ENCODE measurements around the gene TUSC2. TPM values are rescaled to one million over a fixed set of nuclear protein-coding genes. Genes with fewer than 3 reads are reported as not detected.

The TUSC2 gene
- total and polyA plus RNA-seq, 2 of the 13 experiments (the other 11 are each of a cell fraction or from before 2014, with no cell fraction given): 36.7 to 39.1 TPM

Other genes with a start within 250 kb of the TUSC2 start
- gene RBM5, start 239.3 kb downstream of the TUSC2 start, total RNA-seq (2016; rRNA removed; fragmentation: Illumina TruSeq; extraction: Trizol): 65.0 and 106 TPM in 2 replicates
- gene RBM5, start 239.3 kb downstream of the TUSC2 start, polyA plus RNA-seq (2011; rRNA removed): 204 and 254 TPM in 2 replicates
- 3.6 and 7.6 TPM in 2 replicates for gene SEMA3F, start 172.9 kb downstream of the TUSC2 start, total RNA-seq (2016; rRNA removed; fragmentation: Illumina TruSeq; extraction: Trizol)
- gene SEMA3F, start 172.9 kb downstream of the TUSC2 start, polyA plus RNA-seq (2011; rRNA removed): 14.8 and 17.2 TPM in 2 replicates
- 0.15 TPM in 1 of 2 replicates, not detected in the other for gene GNAT1, start 136.6 kb downstream of the TUSC2 start, total RNA-seq (2016; rRNA removed; fragmentation: Illumina TruSeq; extraction: Trizol)
- 0.03 TPM in 1 of 2 replicates, not detected in the other for gene GNAT1, start 136.6 kb downstream of the TUSC2 start, polyA plus RNA-seq (2011; rRNA removed)
- 14.3 and 29.8 TPM in 2 replicates for gene SLC38A3, start 123.0 kb downstream of the TUSC2 start, total RNA-seq (2016; rRNA removed; fragmentation: Illumina TruSeq; extraction: Trizol)
- gene SLC38A3, start 123.0 kb downstream of the TUSC2 start, polyA plus RNA-seq (2011; rRNA removed): 164 and 247 TPM in 2 replicates
- gene GNAI2, start 92.0 kb downstream of the TUSC2 start, total RNA-seq (2016; rRNA removed; fragmentation: Illumina TruSeq; extraction: Trizol): 34.5 and 51.1 TPM in 2 replicates
- gene GNAI2, start 92.0 kb downstream of the TUSC2 start, polyA plus RNA-seq (2011; rRNA removed): 66.1 and 66.2 TPM in 2 replicates
- 25.6 and 93.2 TPM in 2 replicates for gene SEMA3B, start 59.1 kb downstream of the TUSC2 start, total RNA-seq (2016; rRNA removed; fragmentation: Illumina TruSeq; extraction: Trizol)
- 158 and 173 TPM in 2 replicates for gene SEMA3B, start 59.1 kb downstream of the TUSC2 start, polyA plus RNA-seq (2011; rRNA removed)
- 0.07 TPM in 1 of 2 replicates, not detected in the other for gene LSMEM2, start 49.1 kb downstream of the TUSC2 start, total RNA-seq (2016; rRNA removed; fragmentation: Illumina TruSeq; extraction: Trizol)
- 0.41 and 0.44 TPM in 2 replicates for gene LSMEM2, start 49.1 kb downstream of the TUSC2 start, polyA plus RNA-seq (2011; rRNA removed)
- 81.4 and 96.1 TPM in 2 replicates for gene IFRD2, start 35.8 kb downstream of the TUSC2 start, total RNA-seq (2016; rRNA removed; fragmentation: Illumina TruSeq; extraction: Trizol)
- 32.8 and 43.1 TPM in 2 replicates for gene IFRD2, start 35.8 kb downstream of the TUSC2 start, polyA plus RNA-seq (2011; rRNA removed)
- gene HYAL3, start 28.8 kb downstream of the TUSC2 start, total RNA-seq (2016; rRNA removed; fragmentation: Illumina TruSeq; extraction: Trizol): 5.5 and 5.9 TPM in 2 replicates
- gene HYAL3, start 28.8 kb downstream of the TUSC2 start, polyA plus RNA-seq (2011; rRNA removed): 10.4 and 12.9 TPM in 2 replicates
- gene NAA80, start 28.8 kb downstream of the TUSC2 start, total RNA-seq (2016; rRNA removed; fragmentation: Illumina TruSeq; extraction: Trizol): 1.5 and 3.4 TPM in 2 replicates
- 8.7 and 13.1 TPM in 2 replicates for gene NAA80, start 28.8 kb downstream of the TUSC2 start, polyA plus RNA-seq (2011; rRNA removed)
- gene HYAL1, start 24.6 kb downstream of the TUSC2 start, total RNA-seq (2016; rRNA removed; fragmentation: Illumina TruSeq; extraction: Trizol): 50.5 and 76.5 TPM in 2 replicates
- 193 and 218 TPM in 2 replicates for gene HYAL1, start 24.6 kb downstream of the TUSC2 start, polyA plus RNA-seq (2011; rRNA removed)
- 40.9 and 76.2 TPM in 2 replicates for gene HYAL2, start 5.5 kb downstream of the TUSC2 start, total RNA-seq (2016; rRNA removed; fragmentation: Illumina TruSeq; extraction: Trizol)
- gene HYAL2, start 5.5 kb downstream of the TUSC2 start, polyA plus RNA-seq (2011; rRNA removed): 102 and 144 TPM in 2 replicates
- 7.7 and 10.2 TPM in 2 replicates for gene RASSF1, start 12.6 kb upstream of the TUSC2 start, total RNA-seq (2016; rRNA removed; fragmentation: Illumina TruSeq; extraction: Trizol)
- 27.5 and 28.6 TPM in 2 replicates for gene RASSF1, start 12.6 kb upstream of the TUSC2 start, polyA plus RNA-seq (2011; rRNA removed)
- gene ZMYND10, start 17.5 kb upstream of the TUSC2 start, total RNA-seq (2016; rRNA removed; fragmentation: Illumina TruSeq; extraction: Trizol): 0.49 and 0.60 TPM in 2 replicates
- 0.74 and 1.8 TPM in 2 replicates for gene ZMYND10, start 17.5 kb upstream of the TUSC2 start, polyA plus RNA-seq (2011; rRNA removed)
- gene NPRL2, start 22.6 kb upstream of the TUSC2 start, total RNA-seq (2016; rRNA removed; fragmentation: Illumina TruSeq; extraction: Trizol): 25.3 and 30.6 TPM in 2 replicates
- 51.4 and 52.7 TPM in 2 replicates for gene NPRL2, start 22.6 kb upstream of the TUSC2 start, polyA plus RNA-seq (2011; rRNA removed)
- gene CYB561D2, start 22.6 kb upstream of the TUSC2 start, total RNA-seq (2016; rRNA removed; fragmentation: Illumina TruSeq; extraction: Trizol): 9.1 and 17.2 TPM in 2 replicates
- gene CYB561D2, start 22.6 kb upstream of the TUSC2 start, polyA plus RNA-seq (2011; rRNA removed): 11.1 and 13.0 TPM in 2 replicates
- gene TMEM115, start 31.3 kb upstream of the TUSC2 start, total RNA-seq (2016; rRNA removed; fragmentation: Illumina TruSeq; extraction: Trizol): 15.2 and 30.7 TPM in 2 replicates
- 22.1 and 31.0 TPM in 2 replicates for gene TMEM115, start 31.3 kb upstream of the TUSC2 start, polyA plus RNA-seq (2011; rRNA removed)
- gene CACNA2D2, start 175.4 kb upstream of the TUSC2 start, total RNA-seq (2016; rRNA removed; fragmentation: Illumina TruSeq; extraction: Trizol): not detected in 2 replicates
- gene CACNA2D2, start 175.4 kb upstream of the TUSC2 start, polyA plus RNA-seq (2011; rRNA removed): not detected in 2 replicates
- 1.2 and 1.6 TPM in 2 replicates for gene C3orf18, start 239.5 kb upstream of the TUSC2 start, total RNA-seq (2016; rRNA removed; fragmentation: Illumina TruSeq; extraction: Trizol)
- 4.6 and 4.8 TPM in 2 replicates for gene C3orf18, start 239.5 kb upstream of the TUSC2 start, polyA plus RNA-seq (2011; rRNA removed)
- gene HEMK1, start 241.3 kb upstream of the TUSC2 start, total RNA-seq (2016; rRNA removed; fragmentation: Illumina TruSeq; extraction: Trizol): 6.3 and 9.8 TPM in 2 replicates
- gene HEMK1, start 241.3 kb upstream of the TUSC2 start, polyA plus RNA-seq (2011; rRNA removed): 12.6 and 16.2 TPM in 2 replicates

All from HepG2 (cell line).